Ovary (tissue), 9 donors: ENCODE measurements around the gene TNKS1BP1. TPM values are rescaled to one million over a fixed set of nuclear protein-coding genes. Genes with fewer than 3 reads are reported as not detected.

Source experiments
- DNase-seq, 5 donors: peaks; one replicate each; pipeline ENCODE4 v3.0.0-alpha.2; 2019 to 2020
- H3K27ac ChIP-seq, 2 donors: fragments of 200-600 bp; one replicate each; pipeline versions ENCODE4 v1.5.1 to v1.8.0; 2019 to 2022
- H3K27me3 ChIP-seq: fragments of 200-600 bp; one replicate; pipeline ENCODE4 v1.8.0; 2022
- H3K36me3 ChIP-seq: fragments of 200-600 bp; sonication (generic); one replicate; pipeline ENCODE4 v1.5.1; 2019
- H3K4me1 ChIP-seq: one replicate; pipeline ENCODE4 v1.8.1; 2013; ENCODE audit warnings: mild to moderate bottlenecking, moderate library complexity; ENCODE audit not compliant: insufficient read depth
- H3K4me3 ChIP-seq: fragments of 200-600 bp; sonication (generic); one replicate; pipeline ENCODE4 v1.5.1; 2017
- H3K9me3 ChIP-seq, 2 donors: fragments of 200-600 bp in 1 of 2; sonication (generic) in 1 of 2; one replicate each; pipeline versions ENCODE4 v1.5.1 to v1.8.1; 2013 to 2019; ENCODE audit warnings: mild to moderate bottlenecking in 1 of 2, moderate library complexity in 1 of 2
- CTCF ChIP-seq, 3 donors: fragments of 450-650 bp in 2 of 3; fragments of 200-600 bp in 1 of 3; IDR thresholded peaks; one replicate each; pipeline versions ENCODE4 v1.5.1 to v1.8.0; 2016 to 2022; ENCODE audit warnings: antibody characterized with exemption in 3 of 3, mild to moderate bottlenecking in 1 of 3
- EP300 ChIP-seq: sonication (generic); formaldehyde crosslinking; IDR thresholded peaks from one replicate; pipeline ENCODE4 v1.6.1; 2017; ENCODE audit warnings: antibody characterized with exemption
- POLR2A ChIP-seq: fragments of 450-650 bp; IDR thresholded peaks from one replicate; pipeline ENCODE4 v1.6.1; 2017; ENCODE audit warnings: antibody characterized with exemption, mild to moderate bottlenecking, moderate library complexity
- WGBS, 3 donors: extraction: QIAGEN DNeasy Blood & Tissue Kit in 1 of 3; methylation state at CpG; one replicate each; pipeline versions ENCODE4 v1.1.5 to v1.1.7; 2013 to 2017; 5-methylcytosine and 5-hydroxymethylcytosine counted together
- intact Hi-C, 4 donors: fragments of 100-400 bp; cut with DNase I; formaldehyde crosslinking; loops; one replicate each; pipeline versions ENCODE4 v1.11.0 to v1.15.1; 2022 to 2023
- polyA plus RNA-seq, 2 donors: library from polyadenylated mRNA; stranded (reverse); fragments of 200-250 nt in 1 of 2; fragments of 350-450 nt in 1 of 2; fragmentation: Illumina TruSeq in 1 of 2; extraction: RNeasy Lipid Tissue Mini Kit (QIAGEN cat#74804) in 1 of 2; gene quantifications; one replicate each; pipeline ENCODE4 v1.2.3, GENCODE V29; 2013 to 2014
- total RNA-seq, 7 donors: library from RNA; depleted of rRNA in 2 of 7; stranded (reverse); fragments of >200 nt in 2 of 7; fragmentation: NEBNext Ultra II Directional in 3 of 7; extraction: Animal tissue kit (Norgen Biotek cat#: 25700) in 3 of 7; gene quantifications; one replicate each; pipeline versions ENCODE4 v1.1.0 to v1.2.4, GENCODE V29; 2016 to 2023
- donor health status: DM: no; HTN: no; CAD: no; lungs with moderate emphysema.
- donor health status: DM: no; HTN: no; CAD: no.
- donor health status: Bipolar disorder and iron deficiency.
- donor health status: DM: yes; HTN: yes; CAD: no.
- donor health status: DM: no; HTN: no; CAD: no.
- donor health status: DM: yes; HTN: yes; CAD: no.

The TNKS1BP1 gene
- total and polyA plus RNA-seq, 9 donors: 45.2 to 230 (median 132) TPM

- Histone ChIP-seq H3K4me1 (peaks cover 25% of the 10 kb centered on the region), H3K27ac (peak overlapping the region; percentile 62 to 84), H3K36me3 (no peaks in the 10 kb centered on the region), H3K27me3 (no peaks in the 10 kb centered on the region), H3K4me3 (no peak overlapping the region), H3K9me3 (no peaks in the 10 kb centered on the region)
- intact Hi-C loops: no loop called here
- TF ChIP-seq EP300 (no peak), POLR2A (no peak), CTCF (IDR thresholded peaks at IDR 0.05) (no peak)
- no peak for DNase-seq
- WGBS, 3 donors: 63 to 69% (median 68%) methylated on average over 6 of the region's 6 CpGs
Observed at GRCh38 chr11:57310091-57310490, 14.7 kb downstream of the TNKS1BP1 start.

- Histone ChIP-seq H3K36me3 (no peaks in the 10 kb centered on the region), H3K9me3 (no peaks in the 10 kb centered on the region), H3K27ac (no peak overlapping the region), H3K4me3 (no peak overlapping the region), H3K4me1 (peaks cover 27% of the 10 kb centered on the region), H3K27me3 (no peaks in the 10 kb centered on the region)
- TF ChIP-seq CTCF (IDR thresholded peaks at IDR 0.05) (no peak), POLR2A (no peak), EP300 (no peak)
- intact Hi-C loops: no loop called here
- no peak for DNase-seq
- WGBS, 3 donors: 82 to 87% (median 82%) methylated on average over 24 of the region's 24 CpGs
Observed at GRCh38 chr11:57309106-57310059, 15.4 kb downstream of the TNKS1BP1 start.

- H3K4me3 ChIP-seq: no peak overlapping the region
- WGBS, 3 donors: 85 to 88% (median 86%) methylated on average over 10 of the region's 10 CpGs
- intact Hi-C loops: no loop called here
Observed at GRCh38 chr11:57308426-57309060, 16.2 kb downstream of the TNKS1BP1 start.

More at GRCh38 chr11:57308426-57309060, 16.2 kb downstream of the TNKS1BP1 start:
- Histone ChIP-seq H3K4me1 (peaks cover 31% of the 10 kb centered on the region), H3K36me3 (no peaks in the 10 kb centered on the region), H3K27ac (no peak overlapping the region), H3K27me3 (no peaks in the 10 kb centered on the region), H3K9me3 (no peaks in the 10 kb centered on the region)
- DNase-seq: no peak
- TF ChIP-seq EP300 (no peak), CTCF (IDR thresholded peaks at IDR 0.05) (no peak), POLR2A (no peak)
